GM21447 (cell line): ENCODE results near the gene FANCC.
"Not testable (repeated sequence)": the region's sequence is repeated elsewhere in the genome, so short reads cannot be mapped to it uniquely, and the experiment has no call there.

Experiments
- ATAC-seq: cut with Tn5 transposase; IDR thresholded peaks from one replicate; pipeline ENCODE4 v1.9.1; 2021; ENCODE audit not compliant: unreplicated experiment

Gene FANCC

DNA sequence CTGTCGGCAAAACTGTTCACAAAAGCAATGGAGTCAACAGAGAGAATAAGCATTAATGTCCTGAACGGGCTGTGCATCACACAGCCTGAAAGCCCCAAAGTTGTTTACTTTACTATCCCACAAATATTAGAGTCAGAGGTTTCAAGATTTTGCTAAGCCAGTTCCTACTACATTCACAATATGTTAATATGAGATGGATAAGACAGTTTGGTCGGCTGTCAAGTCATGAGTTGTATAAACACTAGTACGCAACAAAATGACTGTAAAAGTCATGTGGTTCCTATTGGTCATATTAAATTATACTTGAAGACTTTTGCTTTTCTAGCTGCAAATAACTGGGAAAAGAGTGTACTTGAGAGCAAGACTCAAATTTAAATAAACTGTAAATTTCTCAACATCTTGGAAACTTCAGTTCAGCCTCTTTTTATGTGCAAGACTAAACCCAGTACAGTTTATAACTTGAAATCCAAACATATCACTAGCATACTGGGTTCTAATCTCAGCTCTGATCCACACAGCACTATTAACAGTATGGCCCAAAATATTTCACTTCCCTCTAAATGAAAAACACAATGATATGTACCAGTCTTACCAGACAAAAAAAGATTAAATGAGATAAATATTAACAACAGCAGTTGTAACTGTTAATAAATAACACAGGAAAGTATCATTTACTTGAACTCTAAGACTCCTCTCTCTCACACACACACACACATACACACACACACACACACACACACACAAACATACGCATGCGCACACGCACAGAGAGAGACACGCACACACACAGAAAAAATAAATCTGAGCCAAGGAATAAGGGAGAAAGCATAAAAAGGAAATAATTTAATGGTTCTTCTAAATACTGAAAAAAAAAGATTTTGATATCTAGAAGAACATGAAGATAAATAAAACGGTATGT is 33.1 kb downstream of the FANCC start:
- ATAC-seq = no peak

GRCh38 chr9:95283673-95284072 is 33.8 kb downstream of the FANCC start:
- no peak for ATAC-seq

DNA sequence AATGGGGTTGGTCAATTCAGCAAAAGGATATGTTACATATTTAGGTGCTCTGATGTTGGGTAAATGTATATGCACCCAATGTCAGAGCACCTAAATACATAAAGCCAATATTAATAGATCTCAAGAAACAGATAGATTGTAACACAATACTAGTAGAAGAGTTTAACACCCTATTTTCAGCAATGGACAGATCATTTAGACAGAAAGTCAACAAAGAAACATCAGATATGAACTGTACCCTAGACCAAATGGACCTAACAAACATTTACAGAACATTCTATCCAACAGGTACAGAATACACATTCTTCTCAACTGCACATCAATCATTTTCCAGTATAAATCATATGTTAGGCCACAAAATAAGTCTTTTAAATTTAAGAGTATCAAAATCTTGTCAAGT is 35.2 kb downstream of the FANCC start:
- ATAC-seq = no peak

GRCh38 chr9:95280745-95281144 is 36.8 kb downstream of the FANCC start:
- no peak for ATAC-seq

- no peak for ATAC-seq
Observed at GRCh38 chr9:95277509-95277908, 40.0 kb downstream of the FANCC start.

- ATAC-seq = no peak
Observed at GRCh38 chr9:95276395-95276954, 41.0 kb downstream of the FANCC start.

DNA sequence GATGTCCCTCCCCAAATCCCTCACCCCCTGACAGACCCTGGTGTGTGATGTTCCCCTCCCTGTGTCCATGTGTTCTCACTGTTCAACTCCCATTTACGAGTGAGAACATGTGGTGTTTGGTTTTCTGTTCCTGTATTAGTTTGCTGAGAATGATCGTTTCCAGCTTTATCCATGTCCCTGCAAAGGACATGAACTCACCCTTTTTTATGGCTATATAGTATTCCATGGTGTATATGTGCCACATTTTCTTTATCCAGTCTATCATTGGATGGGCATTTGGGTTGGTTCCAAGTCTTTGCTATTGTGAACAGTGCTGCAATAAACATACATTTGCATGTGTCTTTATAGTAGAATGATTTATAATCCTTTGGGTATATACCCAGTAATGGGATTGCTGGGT is 43.3 kb downstream of the FANCC start:
- not testable (repeated sequence) for ATAC-seq

- ATAC-seq = peak; percentile 67
Observed at GRCh38 chr9:95273369-95274022, 44.0 kb downstream of the FANCC start.

DNA sequence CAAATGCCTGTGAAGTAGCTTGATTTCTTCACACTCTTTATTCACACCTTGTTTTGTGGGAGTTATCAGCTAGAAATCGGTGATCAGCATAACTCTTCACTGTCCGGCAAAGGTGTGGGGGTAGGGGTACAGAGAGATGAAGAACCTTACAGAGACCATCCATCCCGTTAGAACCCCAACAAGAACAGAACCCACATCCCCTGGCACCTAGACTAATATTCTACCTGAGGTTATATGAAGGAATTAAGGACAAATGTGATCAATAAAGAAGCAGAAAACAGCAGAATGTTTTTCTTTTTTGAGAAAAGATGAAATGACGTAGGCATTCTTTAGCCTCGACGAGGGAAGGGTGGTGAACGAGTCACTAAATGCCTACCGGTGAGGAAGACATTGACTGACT is 44.7 kb downstream of the FANCC start:
- ATAC-seq = no peak

GRCh38 chr9:95270790-95271189 is 46.7 kb downstream of the FANCC start:
- ATAC-seq = no peak

DNA sequence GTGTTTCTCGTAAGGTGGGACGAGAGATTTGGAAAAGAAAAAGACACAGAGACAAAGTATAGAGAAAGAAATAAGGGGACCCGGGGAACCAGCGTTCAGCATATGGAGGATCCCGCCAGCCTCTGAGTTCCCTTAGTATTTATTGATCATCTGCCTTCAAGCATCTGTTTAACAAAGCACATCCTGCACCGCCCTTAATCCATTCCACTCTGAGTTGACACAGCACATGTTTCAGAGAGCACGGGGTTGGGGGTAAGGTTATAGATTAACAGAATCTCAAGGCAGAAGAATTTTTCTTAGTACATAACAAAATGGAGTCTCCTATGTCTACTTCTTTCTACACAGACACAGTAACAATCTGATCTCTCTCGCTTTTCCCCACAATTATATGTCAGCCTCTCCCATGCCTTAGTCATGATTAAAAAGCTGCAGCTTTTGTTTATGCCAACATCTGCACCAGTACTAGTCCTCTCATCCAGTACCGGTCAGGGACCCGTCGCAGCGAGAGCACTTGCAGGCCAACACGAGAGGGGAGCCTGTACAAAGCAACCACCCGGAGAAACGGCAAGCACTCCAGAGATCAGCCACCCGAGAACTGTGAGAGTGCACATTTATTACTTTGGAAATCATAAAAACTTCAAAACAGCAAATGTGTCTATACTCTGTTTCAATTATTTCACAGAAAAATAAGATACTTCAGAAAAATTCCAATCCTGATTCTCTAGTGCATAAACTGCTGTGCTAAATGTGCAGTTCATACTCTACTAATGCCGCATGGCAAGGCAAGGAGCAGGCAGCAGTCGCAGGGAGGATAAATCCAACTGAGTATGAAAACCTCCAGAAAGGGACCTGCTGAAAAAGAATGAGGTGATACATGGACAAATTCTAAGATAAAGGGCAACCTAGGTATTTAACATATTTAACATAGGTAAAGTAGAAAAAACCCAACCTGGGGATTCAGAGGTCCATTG is 47.4 kb downstream of the FANCC start:
- ATAC-seq = not testable (repeated sequence)

DNA sequence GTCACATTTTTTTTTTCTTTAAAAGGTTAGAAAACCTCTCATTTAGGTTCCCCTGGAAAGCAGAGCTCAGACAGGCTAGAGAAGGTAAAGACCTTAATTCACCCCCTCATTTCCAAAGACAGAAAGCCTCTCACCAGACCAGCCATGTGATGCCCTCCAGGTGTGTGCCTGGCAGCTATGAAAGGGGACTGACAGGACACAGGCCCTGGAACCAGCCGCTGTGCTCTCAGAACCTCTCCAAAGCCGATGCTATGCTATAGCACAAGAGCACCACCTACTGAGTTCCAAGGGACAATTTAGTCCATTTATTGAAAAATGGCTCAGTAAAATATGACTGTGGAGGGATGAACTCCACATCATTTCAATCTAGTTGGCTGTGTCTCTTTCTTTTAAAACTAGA is 48.8 kb downstream of the FANCC start:
- no peak for ATAC-seq

GRCh38 chr9:95266649-95267048 is 50.9 kb downstream of the FANCC start:
- peak; percentile 90 for ATAC-seq

DNA sequence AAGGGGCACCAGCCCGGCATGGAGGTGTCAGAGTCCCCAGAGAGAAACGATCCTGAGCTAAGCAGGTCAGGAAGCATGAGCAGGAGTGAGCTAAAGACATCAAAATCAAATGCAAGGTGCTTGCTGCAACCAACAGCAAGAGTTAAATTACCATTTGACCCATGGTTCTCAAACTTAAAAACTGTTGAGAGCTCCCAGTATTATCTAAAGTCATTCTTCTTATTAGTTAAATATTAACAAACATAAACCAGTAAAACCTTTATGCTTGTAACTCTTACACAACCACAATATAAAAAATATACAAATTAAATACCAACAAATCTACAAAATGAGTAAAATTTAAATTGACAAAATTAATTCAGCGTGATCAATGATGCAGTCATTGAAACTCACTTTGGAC is 51.5 kb downstream of the FANCC start:
- ATAC-seq = no peak

- no peak for ATAC-seq
Observed at GRCh38 chr9:95264954-95265615, 52.4 kb downstream of the FANCC start.

DNA sequence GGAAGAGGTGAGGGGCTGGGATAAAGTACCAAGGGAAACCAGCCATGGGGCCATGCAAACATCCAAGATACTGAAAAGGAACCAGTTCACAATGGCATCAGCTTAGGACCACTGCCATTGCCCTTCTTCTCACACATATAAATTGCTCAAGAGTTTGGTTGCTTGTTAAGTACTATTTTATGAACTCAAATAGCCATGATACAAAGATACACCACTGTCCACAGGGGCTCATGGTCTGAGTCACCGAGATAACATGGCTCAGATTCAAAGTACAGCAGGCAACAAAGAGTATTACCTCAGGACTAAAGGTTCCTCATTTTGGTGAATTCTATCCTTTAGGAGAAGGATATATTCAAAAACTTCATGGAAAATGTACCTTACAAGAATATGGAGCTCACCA is 55.6 kb downstream of the FANCC start:
- ATAC-seq = no peak

GRCh38 chr9:95250462-95251221 is 66.9 kb downstream of the FANCC start:
- no peak for ATAC-seq

- ATAC-seq = no peak
Observed at GRCh38 chr9:95249986-95250385, 67.5 kb downstream of the FANCC start.

- no peak for ATAC-seq
Observed at GRCh38 chr9:95246547-95246946, 71.0 kb downstream of the FANCC start.

GRCh38 chr9:95242613-95243012 is 74.9 kb downstream of the FANCC start:
- ATAC-seq = no peak
